Neural progenitor cell (in vitro differentiated cells): Measurements from ENCODE around the gene SRGAP2C.
"Not testable (repeated sequence)": the region's sequence is repeated elsewhere in the genome, so short reads cannot be mapped to it uniquely, and the experiment has no call there.

Experiments
- CTCF ChIP-seq: fragments of 200-600 bp; sonication (generic); IDR thresholded peaks from 2 replicates; pipeline ENCODE4 v1.5.1; 2017; ENCODE audit warnings: antibody characterized with exemption, mild to moderate bottlenecking
- EZH2phosphoT487 ChIP-seq: fragments of 200-600 bp; sonication (generic); IDR thresholded peaks from 2 replicates; pipeline ENCODE4 v1.6.1; 2017; ENCODE audit warnings: antibody characterized with exemption

DNA sequence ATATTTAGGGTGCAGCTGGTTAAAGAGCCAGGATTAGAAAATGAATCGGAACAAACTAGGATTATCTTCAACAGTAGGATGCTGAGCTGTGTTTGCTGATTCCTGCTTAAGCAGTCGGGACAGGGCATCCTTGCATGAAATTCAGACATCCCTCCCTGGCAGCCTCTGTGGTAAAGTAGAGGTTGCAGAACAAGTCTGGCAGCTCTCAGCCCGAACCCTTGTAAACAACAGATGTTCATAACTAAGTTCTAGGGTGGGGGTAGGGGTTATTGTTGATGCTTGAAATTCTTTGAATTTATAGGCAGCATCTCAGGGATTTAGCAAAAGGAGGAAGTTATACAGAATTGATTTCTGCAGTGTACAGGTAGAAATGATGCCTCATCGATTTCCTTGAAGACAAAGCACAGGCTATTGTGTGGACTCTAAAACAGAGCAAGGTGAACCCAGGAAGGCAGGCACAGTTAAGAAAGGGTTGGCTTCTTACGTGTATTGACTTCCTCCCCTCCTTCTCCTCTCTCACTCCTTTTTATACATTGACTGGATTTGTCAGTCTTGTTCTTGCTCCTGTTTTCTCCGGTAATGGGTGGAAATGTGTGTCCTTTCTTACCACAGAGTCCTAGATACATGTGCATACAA is 114.9 kb downstream of the SRGAP2C start:
- TF ChIP-seq CTCF, EZH2phosphoT487: not testable (repeated sequence)
